LNCaP clone FGC (cell line): ENCODE data around the gene IFITM5.

ENCODE experiments used
- DNase-seq: peaks from one replicate; pipeline ENCODE4 v3.0.0-alpha.2; 2011; ENCODE audit warnings: low read depth
- H3K4me3 ChIP-seq: 2 replicates; pipeline ENCODE4 v1.5.1; 2011; ENCODE audit warnings: mild to moderate bottlenecking, low read depth, low read length, control low read depth
- TF ChIP-seq, protein P1 (sequence below): IDR thresholded peaks from 2 replicates; pipeline ENCODE4 v1.5.1; 2012; ENCODE audit warnings: mild to moderate bottlenecking; ENCODE audit not compliant: control insufficient read depth, insufficient read depth; ENCODE audit errors: extremely low read depth

Gene IFITM5

DNA sequence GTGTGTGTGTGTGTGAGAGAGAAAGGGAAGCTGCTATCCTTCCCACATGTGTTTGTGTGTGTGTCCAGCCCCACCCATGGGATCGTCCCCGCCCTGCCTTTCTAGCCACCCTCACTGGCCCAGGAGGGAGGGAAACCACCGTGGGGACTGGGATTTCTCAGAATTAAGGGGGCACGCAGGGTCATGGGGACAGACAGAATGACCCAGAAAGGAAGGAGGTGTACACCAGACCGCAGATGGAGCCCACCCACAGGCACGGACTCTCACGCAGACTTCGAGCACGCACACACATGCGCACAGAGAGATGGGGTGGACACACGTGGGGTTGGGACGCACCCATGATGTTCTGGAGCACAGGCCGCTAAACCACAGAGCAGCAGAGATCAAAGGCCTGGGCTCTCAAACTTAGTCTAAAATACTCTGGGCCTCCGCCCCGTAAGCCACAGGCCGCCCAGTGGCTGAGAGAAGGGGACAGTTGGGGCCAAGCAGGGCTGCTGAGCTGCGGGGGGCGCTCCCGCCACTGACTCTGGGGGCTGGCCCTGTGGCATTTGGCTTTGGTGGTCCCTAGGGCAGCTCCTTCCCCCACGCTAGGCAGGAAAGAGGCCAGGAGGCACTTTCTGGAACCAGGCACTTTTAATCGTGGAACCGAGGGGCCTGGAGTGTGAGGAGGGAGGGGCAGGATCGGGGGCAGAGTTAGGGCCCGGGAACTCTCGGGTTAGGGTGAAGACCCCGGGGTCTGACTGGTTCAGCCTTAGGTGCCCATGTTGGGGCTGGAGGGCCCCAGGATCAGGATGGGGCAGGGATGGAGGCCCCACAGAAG is 1.5 kb downstream of the IFITM5 start:
- H3K4me3 ChIP-seq: no peak overlapping the region
- no peak for DNase-seq
- TF ChIP-seq, protein P1, sequence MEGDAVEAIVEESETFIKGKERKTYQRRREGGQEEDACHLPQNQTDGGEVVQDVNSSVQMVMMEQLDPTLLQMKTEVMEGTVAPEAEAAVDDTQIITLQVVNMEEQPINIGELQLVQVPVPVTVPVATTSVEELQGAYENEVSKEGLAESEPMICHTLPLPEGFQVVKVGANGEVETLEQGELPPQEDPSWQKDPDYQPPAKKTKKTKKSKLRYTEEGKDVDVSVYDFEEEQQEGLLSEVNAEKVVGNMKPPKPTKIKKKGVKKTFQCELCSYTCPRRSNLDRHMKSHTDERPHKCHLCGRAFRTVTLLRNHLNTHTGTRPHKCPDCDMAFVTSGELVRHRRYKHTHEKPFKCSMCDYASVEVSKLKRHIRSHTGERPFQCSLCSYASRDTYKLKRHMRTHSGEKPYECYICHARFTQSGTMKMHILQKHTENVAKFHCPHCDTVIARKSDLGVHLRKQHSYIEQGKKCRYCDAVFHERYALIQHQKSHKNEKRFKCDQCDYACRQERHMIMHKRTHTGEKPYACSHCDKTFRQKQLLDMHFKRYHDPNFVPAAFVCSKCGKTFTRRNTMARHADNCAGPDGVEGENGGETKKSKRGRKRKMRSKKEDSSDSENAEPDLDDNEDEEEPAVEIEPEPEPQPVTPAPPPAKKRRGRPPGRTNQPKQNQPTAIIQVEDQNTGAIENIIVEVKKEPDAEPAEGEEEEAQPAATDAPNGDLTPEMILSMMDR: no peak

- H3K4me3 ChIP-seq: no peak overlapping the region
- no peak for DNase-seq
- TF ChIP-seq, protein P1: no peak
These were observed 2.2 kb downstream of the IFITM5 start for GRCh38 chr11:297051-297585.

GRCh38 chr11:296171-297050 is 2.9 kb downstream of the IFITM5 start:
- TF ChIP-seq, protein P1: no peak
- no peak overlapping the region for H3K4me3 ChIP-seq
- no peak for DNase-seq

- no peak for DNase-seq
- TF ChIP-seq, protein P1: no peak
- no peak overlapping the region for H3K4me3 ChIP-seq
These were observed 3.8 kb downstream of the IFITM5 start for GRCh38 chr11:295351-296170.

DNA sequence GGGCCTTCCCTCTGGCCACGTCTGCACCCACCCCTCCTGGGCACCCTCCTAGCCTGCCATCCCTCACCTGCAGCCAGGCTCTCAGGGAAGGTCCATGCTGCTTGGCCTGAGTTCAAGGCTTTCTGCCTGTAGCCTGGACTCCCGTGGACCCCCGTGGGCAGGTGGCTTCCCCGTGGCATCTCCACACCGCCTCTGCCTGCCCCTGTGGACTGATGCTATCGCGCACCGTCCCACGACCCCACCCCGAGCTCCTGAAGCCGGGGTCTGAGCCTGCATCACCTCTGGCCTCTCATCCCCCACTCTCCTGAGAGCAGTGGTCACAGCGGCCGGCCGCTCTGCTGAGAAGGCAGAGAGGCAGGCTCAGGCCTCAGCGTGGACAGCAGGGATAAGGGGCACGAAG is 4.5 kb downstream of the IFITM5 start:
- no peak for DNase-seq
- TF ChIP-seq, protein P1: no peak
- no peak overlapping the region for H3K4me3 ChIP-seq
